H1 (cell line): Measurements from ENCODE around the gene ZP2. TPM values are rescaled to one million over a fixed set of nuclear protein-coding genes. Genes with fewer than 3 reads are reported as not detected.

Source experiments
- CTCF ChIA-PET: fragments of 300-600 bp; sonication (Branson Sonifier 250); formaldehyde crosslinking; loops from one replicate; lab custom pipeline; 2021; ENCODE audit not compliant: partially characterized antibody; lab: Charles Lee
- POLR2A ChIA-PET: fragments of 300-600 bp; sonication (Branson Sonifier 250); formaldehyde crosslinking; loops from one replicate; lab custom pipeline; 2021; ENCODE audit warnings: inconsistent platforms; ENCODE audit not compliant: partially characterized antibody; lab: Charles Lee
- DNase-seq, 2 experiments: peaks; one replicate each; pipeline versions ENCODE4 v3.0.0 to v3.0.0-alpha.2; 2010 to 2022; ENCODE audit warnings: low spot score in 2 of 2, low read depth in 1 of 2, mixed read lengths in 1 of 2
- FAIRE-seq: peaks from 2 replicates; lab custom pipeline; 2011; peaks lifted over from hg19 to GRCh38; lab: Jason Lieb, UNC
- H2AFZ ChIP-seq: 2 replicates; pipeline ENCODE4 v1.8.1; 2012; ENCODE audit warnings: low read length, inconsistent platforms
- H2AK5ac ChIP-seq: 2 replicates; pipeline ENCODE4 v1.6.1; 2013; ENCODE audit warnings: low read depth, low read length
- H2BK120ac ChIP-seq: replicated peaks from 2 replicates; pipeline ENCODE3; 2013; ENCODE audit warnings: low read depth, low read length, inconsistent platforms
- H2BK12ac ChIP-seq: 2 replicates; pipeline ENCODE4 v1.6.1; 2013; ENCODE audit warnings: low read depth, low read length
- H2BK15ac ChIP-seq: 2 replicates; pipeline ENCODE4 v1.6.1; 2013; ENCODE audit warnings: low read length
- H2BK20ac ChIP-seq: 2 replicates; pipeline ENCODE4 v1.6.1; 2013; ENCODE audit warnings: low read length
- H2BK5ac ChIP-seq: 2 replicates; pipeline ENCODE4 v1.6.1; 2013; ENCODE audit warnings: low read depth, low read length
- H3K14ac ChIP-seq: 2 replicates; pipeline ENCODE4 v1.6.1; 2013; ENCODE audit warnings: inconsistent platforms; ENCODE audit not compliant: insufficient read length
- H3K18ac ChIP-seq: 2 replicates; pipeline ENCODE4 v1.6.1; 2013; ENCODE audit warnings: low read length; ENCODE audit errors: extremely low read depth
- H3K23ac ChIP-seq: 2 replicates; pipeline ENCODE4 v1.6.1; 2013; ENCODE audit warnings: inconsistent platforms; ENCODE audit not compliant: insufficient read length
- H3K23me2 ChIP-seq: 2 replicates; pipeline ENCODE4 v1.6.1; 2013; ENCODE audit warnings: low read depth, low read length
- H3K27ac ChIP-seq: 2 replicates; pipeline ENCODE4 v1.6.1; 2011; ENCODE audit warnings: low read depth, low read length, inconsistent platforms
- H3K27me3 ChIP-seq, 4 experiments: replicated peaks in 1 of 4; 1 replicate in 1 of 4; 2 replicates in 3 of 4; pipeline versions ENCODE4 v1.6.1 to v1.8.1; 2011 to 2013; ENCODE audit warnings: low read length in 3 of 4, mild to moderate bottlenecking in 3 of 4, inconsistent platforms in 2 of 4, mixed read lengths in 2 of 4, moderate library complexity in 1 of 4; ENCODE audit not compliant: control insufficient read depth in 3 of 4, insufficient read depth in 3 of 4; ENCODE audit errors: extremely low read depth in 1 of 4
- H3K36me3 ChIP-seq, 4 experiments: 2 replicates each; pipeline versions ENCODE4 v1.6.1 to v1.8.1; 2011 to 2013; ENCODE audit warnings: mild to moderate bottlenecking in 4 of 4, low read length in 3 of 4, moderate library complexity in 2 of 4, control low read depth in 1 of 4, inconsistent platforms in 1 of 4; ENCODE audit not compliant: insufficient read depth in 4 of 4, control insufficient read depth in 2 of 4
- H3K4ac ChIP-seq: replicated peaks from 2 replicates; pipeline ENCODE3; 2013; ENCODE audit warnings: low read length, low read depth, mixed read lengths, inconsistent platforms; ENCODE audit not compliant: insufficient read length
- H3K4me1 ChIP-seq, 4 experiments: replicated peaks in 1 of 4; 1 replicate in 1 of 4; 2 replicates in 3 of 4; pipeline versions ENCODE4 v1.6.1 to v1.8.1; 2011 to 2013; ENCODE audit warnings: low read length in 3 of 4, inconsistent platforms in 2 of 4, mixed read lengths in 1 of 4; ENCODE audit not compliant: insufficient read depth in 4 of 4, control insufficient read depth in 3 of 4
- H3K4me2 ChIP-seq, 2 experiments: 2 replicates each; pipeline versions ENCODE4 v1.6.1 to v1.8.1; 2011 to 2013; ENCODE audit warnings: low read depth in 2 of 2, low read length in 2 of 2, control low read depth in 1 of 2, inconsistent platforms in 1 of 2, mild to moderate bottlenecking in 1 of 2; ENCODE audit not compliant: insufficient read depth in 1 of 2
- H3K4me3 ChIP-seq, 4 experiments: fragments of 200-600, 300-600 bp in 1 of 4; sonication (generic), shearing (Covaris generic), sonication (Bioruptor Twin) in 1 of 4; 2 replicates each; pipeline versions ENCODE4 v1.5.1 to v1.8.1; 2011 to 2016; ENCODE audit warnings: low read length in 4 of 4, low read depth in 3 of 4, control low read depth in 2 of 4, inconsistent platforms in 2 of 4, mild to moderate bottlenecking in 2 of 4, mixed read lengths in 1 of 4, moderate library complexity in 1 of 4; ENCODE audit not compliant: insufficient read depth in 2 of 4; ENCODE audit errors: extremely low read depth in 1 of 4
- H3K56ac ChIP-seq: replicated peaks from 2 replicates; pipeline ENCODE3; 2013; ENCODE audit warnings: low read depth, mild to moderate bottlenecking, mixed read lengths, low read length, inconsistent platforms; ENCODE audit not compliant: insufficient read length
- H3K79me1 ChIP-seq: 2 replicates; pipeline ENCODE4 v1.6.1; 2013; ENCODE audit warnings: low read depth, low read length, control low read depth
- H3K79me2 ChIP-seq, 2 experiments: 2 replicates each; pipeline versions ENCODE4 v1.6.1 to v1.8.1; 2012 to 2013; ENCODE audit warnings: low read length in 2 of 2, mild to moderate bottlenecking in 2 of 2, inconsistent platforms in 1 of 2; ENCODE audit not compliant: insufficient read depth in 2 of 2, control insufficient read depth in 1 of 2
- H3K9ac ChIP-seq, 4 experiments: replicated peaks in 1 of 4; 1 replicate in 1 of 4; 2 replicates in 3 of 4; pipeline versions ENCODE4 v1.6.1 to v1.8.1; 2011 to 2013; ENCODE audit warnings: low read depth in 3 of 4, low read length in 3 of 4, control low read depth in 2 of 4, mild to moderate bottlenecking in 2 of 4, moderate library complexity in 2 of 4, inconsistent platforms in 1 of 4; ENCODE audit errors: extremely low read depth in 1 of 4
- H3K9me3 ChIP-seq, 2 experiments: 2 replicates each; pipeline versions ENCODE4 v1.6.1 to v1.8.1; 2012 to 2013; ENCODE audit warnings: mild to moderate bottlenecking in 2 of 2, moderate library complexity in 2 of 2, control low read depth in 1 of 2, inconsistent platforms in 1 of 2, low read depth in 1 of 2, low read length in 1 of 2, mixed read lengths in 1 of 2; ENCODE audit not compliant: insufficient read depth in 2 of 2
- H4K20me1 ChIP-seq, 2 experiments: replicated peaks in 1 of 2; 2 replicates each; pipeline versions ENCODE3 to v1.8.1; 2011 to 2013; ENCODE audit warnings: inconsistent platforms in 2 of 2, low read length in 2 of 2, mild to moderate bottlenecking in 1 of 2; ENCODE audit not compliant: insufficient read depth in 2 of 2, control insufficient read depth in 1 of 2
- H4K5ac ChIP-seq: 2 replicates; pipeline ENCODE4 v1.6.1; 2013; ENCODE audit warnings: low read length, low read depth, mixed read lengths, inconsistent platforms; ENCODE audit not compliant: insufficient read length
- H4K8ac ChIP-seq: 2 replicates; pipeline ENCODE4 v1.8.0; 2013; ENCODE audit warnings: mild to moderate bottlenecking, moderate library complexity, low read length, inconsistent platforms; ENCODE audit not compliant: insufficient read depth; ENCODE audit errors: extremely low read depth
- H4K91ac ChIP-seq: replicated peaks from 2 replicates; pipeline ENCODE3; 2013; ENCODE audit warnings: low read length, mixed read lengths, inconsistent platforms; ENCODE audit not compliant: insufficient read length
- ASH2L ChIP-seq: fragments of 200-600, 300-600 bp; sonication (generic); IDR thresholded peaks from one replicate; pipeline ENCODE4 v1.7.1; 2017; ENCODE audit warnings: low read length
- ATF2 ChIP-seq: IDR thresholded peaks from 2 replicates; pipeline ENCODE4 v1.6.1; 2012; ENCODE audit warnings: low read length, inconsistent platforms
- BACH1 ChIP-seq: IDR thresholded peaks from 2 replicates; pipeline ENCODE4 v1.6.1; 2012; ENCODE audit warnings: low read length, improper control_type of control experiment
- CREB1 ChIP-seq: IDR thresholded peaks from 2 replicates; pipeline ENCODE4 v1.6.1; 2012; ENCODE audit warnings: inconsistent platforms
- E2F6 ChIP-seq: IDR thresholded peaks from 2 replicates; pipeline ENCODE4 v1.6.1; 2012; ENCODE audit warnings: inconsistent platforms
- FOSL1 ChIP-seq: IDR thresholded peaks from 2 replicates; pipeline ENCODE4 v1.6.1; 2011; ENCODE audit warnings: mild to moderate bottlenecking, low read depth, low read length, moderate library complexity; ENCODE audit not compliant: insufficient read depth
- PHF8 ChIP-seq: fragments of 200-600 bp; sonication (generic); conservative IDR thresholded peaks from 2 replicates; pipeline ENCODE4 v1.7.1; 2012; ENCODE audit warnings: low read depth, mild to moderate bottlenecking, inconsistent platforms, low read length, moderate library complexity
- POLR2A ChIP-seq, 2 experiments: IDR thresholded peaks; 1 replicate in 1 of 2; 2 replicates in 1 of 2; pipeline ENCODE4 v1.6.1; 2011; ENCODE audit warnings: low read depth in 2 of 2, low read length in 2 of 2, mild to moderate bottlenecking in 2 of 2; ENCODE audit errors: control extremely low read depth in 1 of 2
- RAD21 ChIP-seq, 2 experiments: IDR thresholded peaks in 1 of 2; conservative IDR thresholded peaks in 1 of 2; 2 replicates each; pipeline ENCODE4 v1.6.1; 2011; ENCODE audit warnings: low read depth in 2 of 2, low read length in 2 of 2, improper control_type of control experiment in 1 of 2, inconsistent platforms in 1 of 2, mild to moderate bottlenecking in 1 of 2, moderate library complexity in 1 of 2
- RBBP5 ChIP-seq: IDR thresholded peaks from 2 replicates; pipeline ENCODE4 v1.7.1; 2012; ENCODE audit warnings: low read depth, mild to moderate bottlenecking, inconsistent platforms, low read length, moderate library complexity, borderline replicate concordance
- SIX5 ChIP-seq: IDR thresholded peaks from 2 replicates; pipeline ENCODE4 v1.6.1; 2011; ENCODE audit warnings: mild to moderate bottlenecking, low read depth, low read length
- SRF ChIP-seq: IDR thresholded peaks from 2 replicates; pipeline ENCODE4 v1.6.1; 2011; ENCODE audit warnings: mild to moderate bottlenecking, low read depth, low read length, moderate library complexity
- TBP ChIP-seq: IDR thresholded peaks from 2 replicates; pipeline ENCODE4 v1.6.1; 2011; ENCODE audit warnings: low read depth, low read length, improper control_type of control experiment
- polyA plus RNA-seq, 7 experiments: library from polyadenylated mRNA; depleted of rRNA in 3 of 7; stranded (reverse) in 5 of 7; unstranded in 2 of 7; fragments of >200 nt in 5 of 7; fragments of 200-250 nt in 2 of 7; gene quantifications; 1 replicate in 5 of 7; 2 replicates in 1 of 7; 4 replicates in 1 of 7; pipeline versions ENCODE4 v1.2.1 to v1.2.3, GENCODE V29; 2011 to 2013; ENCODE audit warnings: missing spikeins in 2 of 7, mixed read lengths in 2 of 7
- total RNA-seq: library from RNA; stranded (reverse); fragmentation: NEBNext Ultra II Directional; extraction: Animal tissue kit (Norgen Biotek cat#: 25700); gene quantifications from 2 replicates; pipeline ENCODE4 v1.2.1, GENCODE V29; 2021

The ZP2 gene
- total and polyA plus RNA-seq, 2 of the 8 experiments (the other 6 are each of a cell fraction or from before 2014, with no cell fraction given): not detected

DNA sequence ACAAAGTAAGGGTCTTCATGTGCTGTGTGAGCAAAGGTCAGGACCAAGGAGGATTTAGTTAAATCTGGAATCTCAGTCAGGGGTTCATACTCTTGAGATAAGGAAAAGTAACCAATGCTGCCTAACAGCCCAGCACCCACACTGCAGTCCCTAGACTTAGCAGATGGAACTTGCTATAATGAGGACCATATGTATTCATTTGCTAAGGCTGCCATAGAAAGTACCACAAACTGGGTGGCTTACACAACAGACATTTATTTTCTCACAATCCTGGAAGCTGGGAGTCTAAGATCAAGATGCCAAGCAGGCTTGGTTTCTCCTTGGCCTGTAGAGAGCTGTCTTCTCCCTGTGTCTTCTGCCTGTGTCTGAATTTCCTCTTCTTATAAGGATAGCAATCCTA lies 20.8 kb downstream of the ZP2 start:
- CTCF ChIA-PET: interaction anchor here (1.0 to 6.6 kb wide), 6 partner anchors 11 to 111 kb away, joined by 3 to 65 read pairs (median 14); partner anchors contain the start of gene CRYM

More for the DNA sequence above, 20.8 kb downstream of the ZP2 start:
- Histone ChIP-seq H4K20me1 (no peaks in the 10 kb centered on the region), H2AK5ac (no peak overlapping the region), H3K23me2 (no peaks in the 10 kb centered on the region), H4K5ac (no peak overlapping the region), H2BK15ac (no peak overlapping the region), H4K8ac (no peak overlapping the region), H4K91ac (no peak overlapping the region), H3K27me3 (peaks cover 0 to 2% (median 0%) of the 10 kb centered on the region in 4 experiments; a peak in 2 of 7 replicates), H3K56ac (no peak overlapping the region), H3K18ac (no peak overlapping the region), H3K79me2 (no peaks in the 10 kb centered on the region), H2BK20ac (no peak overlapping the region), H2AFZ (no peak overlapping the region), H3K4me3 (no peak overlapping the region), H3K36me3 (no peaks in the 10 kb centered on the region), H2BK12ac (no peak overlapping the region), H3K4me1 (no peaks in the 10 kb centered on the region), H3K9me3 (no peaks in the 10 kb centered on the region), H2BK5ac (no peak overlapping the region), H3K4ac (no peak overlapping the region), H2BK120ac (no peak overlapping the region), H3K79me1 (no peaks in the 10 kb centered on the region), H3K9ac (no peak overlapping the region), H3K14ac (no peak overlapping the region), H3K27ac (no peak overlapping the region), H3K4me2 (no peak overlapping the region), H3K23ac (no peak overlapping the region)
- FAIRE-seq: no peak
- DNase-seq: no peak
- POLR2A ChIA-PET: no interaction called here
- TF ChIP-seq BACH1: no peak
- TF ChIP-seq FOSL1: no peak
- no peak for TF ChIP-seq CREB1
- no peak for TF ChIP-seq E2F6
- TF ChIP-seq PHF8: no peak
- no peak for TF ChIP-seq ATF2
- TF ChIP-seq POLR2A (IDR thresholded peaks at IDR 0.05; ENCODE audit: control extremely low read depth in 1 of 2, low read depth in 2 of 2, low read length in 2 of 2): no peak
- no peak for TF ChIP-seq SIX5
- TF ChIP-seq SRF: no peak
- TF ChIP-seq ASH2L: no peak
- no peak for TF ChIP-seq RAD21 (IDR thresholded peaks at IDR 0.05 in 1 of 2, conservative IDR thresholded peaks at IDR 0.05 in 1 of 2; ENCODE audit: low read depth in 2 of 2, low read length in 2 of 2)
- no peak for TF ChIP-seq TBP
- no peak for TF ChIP-seq RBBP5
